D341Med (cell line): ENCODE measurements around the gene CDH23.
"Not testable (repeated sequence)": the region's sequence is repeated elsewhere in the genome, so short reads cannot be mapped to it uniquely, and the experiment has no call there.

Experiments used
- DNase-seq: peaks from one replicate; pipeline ENCODE4 v3.0.0; 2012; ENCODE audit warnings: low spot score

CDH23 gene

DNA sequence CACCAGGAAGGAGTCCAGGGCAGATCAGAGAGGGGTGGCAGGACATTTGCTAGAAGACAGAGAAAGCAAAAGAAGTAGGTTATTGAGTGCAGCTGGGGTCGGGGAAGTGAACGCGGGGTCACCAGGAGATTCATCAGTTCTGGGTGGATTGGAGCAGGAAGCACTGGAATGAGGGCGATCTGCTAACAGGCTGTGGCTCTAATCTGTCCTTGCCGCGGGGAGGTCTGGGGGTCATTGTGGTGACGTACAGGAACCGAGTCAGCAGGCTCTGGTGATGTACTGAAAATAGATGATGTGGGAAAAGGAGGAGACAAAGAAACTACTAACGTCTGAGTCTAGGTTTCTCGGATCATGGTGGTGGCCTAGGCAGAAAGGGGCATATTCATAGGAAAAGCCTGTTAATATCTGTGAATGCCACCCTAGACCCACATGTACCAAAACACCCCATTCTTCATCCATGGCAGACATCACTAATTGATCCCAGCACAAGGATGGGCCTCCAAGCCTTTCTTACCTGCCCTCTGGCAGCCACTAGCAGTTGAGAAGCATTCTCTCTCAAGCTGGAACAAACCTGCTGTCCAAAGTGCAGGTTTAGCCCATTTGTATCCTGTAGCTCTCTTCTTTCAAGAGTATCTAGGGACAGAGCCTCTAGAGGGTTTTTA, 188.3 kb downstream of the CDH23 start:
- no peak for DNase-seq

DNA sequence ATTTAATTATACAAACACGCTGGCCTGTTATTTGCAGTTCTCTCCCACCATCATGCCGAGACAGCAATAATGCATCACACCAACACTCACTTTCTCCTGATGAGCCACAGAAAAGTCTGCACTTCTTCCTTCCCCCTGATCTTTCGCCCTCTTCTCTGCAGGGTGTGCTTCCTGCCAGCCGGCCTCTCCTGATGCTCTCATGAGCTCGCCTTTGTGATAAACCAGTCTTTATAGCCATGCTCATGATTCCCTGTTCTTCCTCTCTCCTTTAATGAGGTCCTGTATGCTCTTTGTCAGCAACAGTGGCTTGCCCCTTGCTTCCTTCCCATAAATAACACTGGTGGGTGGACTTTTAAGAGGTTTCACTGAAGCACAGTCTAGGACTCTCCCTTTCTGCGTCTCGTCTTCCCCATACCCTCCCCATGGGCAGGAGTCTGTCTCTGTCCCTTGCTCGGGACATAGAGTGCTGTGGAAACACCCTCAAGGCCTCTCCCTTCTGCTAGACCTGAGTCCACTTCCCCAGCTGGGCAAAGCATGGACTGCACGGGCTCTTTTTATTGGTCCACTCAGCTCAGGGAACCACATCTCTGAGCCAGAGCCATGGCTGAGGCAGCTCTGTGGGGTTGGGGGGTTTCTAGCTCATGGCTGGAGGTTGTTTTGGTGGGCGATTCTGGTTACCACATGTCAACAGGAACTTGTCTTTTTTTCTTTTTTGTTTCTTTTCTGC, 189.0 kb downstream of the CDH23 start:
- DNase-seq, result no peak

DNA sequence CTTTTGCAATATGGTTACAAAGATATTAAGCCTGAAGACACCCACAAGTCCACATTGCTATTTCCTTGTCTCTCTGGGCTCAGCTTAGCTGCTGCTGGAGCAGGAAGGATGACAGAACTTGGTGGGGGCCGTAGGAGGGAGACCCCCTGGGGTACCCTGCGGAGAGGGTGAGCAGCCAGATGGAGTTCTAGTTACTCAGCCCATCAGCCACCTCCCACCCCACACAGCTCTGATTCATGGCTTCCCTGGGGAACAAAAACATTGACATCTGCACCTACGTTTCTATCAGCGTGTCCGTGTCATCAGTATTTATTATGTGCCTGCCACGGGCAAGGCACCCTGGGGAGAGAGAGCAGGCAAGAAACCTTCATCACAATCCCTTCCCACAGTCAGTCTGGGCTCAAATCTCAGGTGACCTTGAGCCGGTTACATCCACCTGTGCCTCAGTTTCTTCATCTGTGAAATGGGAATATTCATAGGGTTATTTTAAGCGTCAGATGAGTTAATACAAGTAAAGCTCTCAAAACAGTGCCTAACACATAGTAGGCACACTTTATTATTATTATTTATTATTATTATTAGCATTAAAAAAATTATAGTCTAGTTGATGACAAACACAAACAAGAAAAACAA, 191.3 kb downstream of the CDH23 start:
- no peak for DNase-seq

DNA sequence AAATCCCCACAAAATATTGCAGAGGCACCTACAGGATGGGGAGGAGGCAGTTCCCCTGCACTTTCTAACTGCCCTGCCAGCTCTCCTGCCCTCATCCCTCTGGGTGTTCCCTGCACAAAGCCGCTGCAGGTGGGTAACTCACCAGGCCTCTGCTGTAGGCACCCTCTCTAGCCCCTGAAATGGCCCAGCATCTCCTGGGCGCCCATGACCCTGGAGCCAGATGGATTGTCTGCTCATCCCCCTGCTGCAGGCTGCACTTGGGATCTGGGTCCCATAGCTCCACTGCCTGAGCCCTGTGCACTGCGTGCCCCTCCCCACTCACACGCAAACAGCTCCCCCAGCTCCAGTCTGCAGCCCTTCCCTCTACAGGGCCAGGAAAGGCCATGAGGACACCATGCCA, 192.0 kb downstream of the CDH23 start:
- no peak for DNase-seq

DNA sequence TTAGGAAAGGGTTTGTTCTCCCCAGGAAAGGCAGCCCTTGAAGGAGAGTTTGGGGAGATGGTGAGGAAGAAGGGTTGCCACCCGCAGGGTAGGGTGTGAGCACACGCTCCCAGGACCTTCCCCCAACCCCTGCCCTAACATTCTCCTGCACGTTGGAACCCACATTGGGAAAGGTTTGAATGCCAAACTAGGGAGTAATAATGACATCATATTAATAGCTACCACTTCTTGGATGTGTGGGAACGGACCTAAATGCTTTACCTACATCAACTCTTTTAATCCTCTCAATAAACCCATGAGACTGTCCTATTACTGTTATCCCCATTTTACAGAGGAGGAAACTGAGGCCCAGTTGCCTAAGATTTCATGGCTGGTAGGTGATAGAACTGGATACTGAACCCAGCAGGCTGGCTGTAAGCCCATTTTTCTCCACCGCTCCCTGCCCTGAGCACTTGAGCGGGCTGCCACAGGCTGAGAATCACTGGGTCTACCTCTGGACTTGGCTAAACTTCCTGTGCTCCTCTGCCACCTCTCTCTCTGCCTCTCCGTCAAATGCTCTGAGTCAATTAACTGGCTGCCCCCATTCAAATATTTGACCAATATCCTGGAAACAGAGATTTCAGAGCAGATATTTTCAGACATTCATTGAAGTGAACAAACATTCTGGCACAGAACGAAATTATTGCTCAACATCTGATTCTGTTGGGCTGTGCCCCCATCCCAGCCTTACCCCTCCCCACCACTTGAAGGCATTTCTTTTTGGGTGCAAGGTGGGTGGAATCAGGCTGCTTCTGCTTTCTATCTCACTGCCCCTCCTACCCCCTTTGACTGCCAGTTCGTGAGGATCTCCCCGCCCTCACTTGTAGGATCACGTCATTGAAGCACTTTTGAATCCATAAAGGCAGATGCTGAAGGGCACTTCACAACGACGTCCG, 193.2 kb downstream of the CDH23 start:
- no peak for DNase-seq

DNA sequence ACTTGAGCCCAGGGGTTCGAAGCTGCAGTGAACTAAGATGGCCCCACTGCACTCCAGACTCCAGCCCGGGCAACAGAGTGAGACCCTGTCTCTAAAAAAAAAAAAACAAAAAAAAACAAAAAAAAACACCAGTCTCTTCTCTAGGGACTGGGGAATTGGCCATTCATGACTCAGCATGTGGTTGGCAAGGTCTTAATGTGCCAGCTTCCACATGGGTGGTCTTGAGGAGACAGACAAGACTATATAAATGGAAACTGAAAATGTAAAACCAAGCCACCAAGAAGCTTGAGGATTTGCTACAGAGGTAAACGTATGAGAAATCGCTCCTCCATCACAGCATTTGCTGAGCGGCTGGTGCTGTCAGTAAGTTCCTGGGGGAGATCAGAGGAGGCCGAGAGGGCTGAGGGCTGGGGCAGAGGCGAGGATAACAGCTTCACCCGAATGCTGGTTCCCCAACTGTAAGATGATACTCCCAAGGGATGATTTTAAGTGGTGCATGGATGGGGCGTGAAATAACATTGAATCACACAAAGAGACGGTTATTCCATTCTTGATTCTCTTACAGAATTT, 194.1 kb downstream of the CDH23 start:
- no peak for DNase-seq

DNA sequence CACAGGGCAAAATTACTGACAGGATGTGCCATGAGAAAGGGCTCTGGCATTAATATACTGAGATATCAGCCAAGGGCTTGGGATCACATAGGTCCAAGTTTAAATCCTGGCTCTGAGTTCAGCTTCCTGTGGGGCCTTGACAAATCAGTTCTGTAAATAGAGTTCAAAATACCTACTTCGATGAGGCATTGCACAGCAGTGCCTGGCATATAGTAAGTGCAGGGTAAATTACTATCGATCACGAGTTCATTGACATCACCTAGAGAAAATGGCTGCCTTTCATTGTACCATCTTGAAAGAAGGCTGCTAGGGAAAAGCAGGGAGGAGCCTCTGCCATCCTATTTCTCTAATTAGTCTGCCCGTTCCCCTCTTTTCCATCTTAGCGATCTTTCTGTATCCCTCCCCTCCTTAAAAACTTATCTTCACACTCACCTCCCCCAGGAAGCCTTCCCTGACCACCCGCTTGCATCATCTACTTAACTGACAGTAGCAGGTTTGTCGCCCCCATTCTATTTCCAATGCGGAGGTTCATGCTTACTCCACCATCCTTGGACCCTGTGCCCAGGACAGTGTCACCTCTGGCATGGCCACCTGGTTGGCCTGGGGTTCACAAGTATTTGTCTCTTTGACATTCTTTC, 198.3 kb downstream of the CDH23 start:
- no peak for DNase-seq

DNA sequence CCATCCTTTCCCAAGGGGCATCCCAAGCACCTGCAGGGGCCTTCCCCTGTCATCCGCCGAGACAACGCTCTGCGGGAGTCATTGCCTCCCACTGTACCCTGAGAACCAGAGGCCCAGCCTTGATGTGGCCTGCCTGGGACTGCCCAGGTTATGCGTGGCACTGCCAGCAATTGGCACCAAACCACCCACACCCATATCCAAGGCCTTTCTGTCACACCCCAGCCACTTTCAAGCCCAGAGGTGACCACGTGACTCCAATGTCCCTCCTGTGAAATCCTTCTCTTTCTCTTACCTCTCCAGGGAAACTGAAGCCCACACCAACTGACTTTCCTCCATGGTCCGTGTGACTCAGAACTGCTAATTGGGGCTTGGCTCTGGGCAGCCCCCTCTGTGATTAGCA, 198.9 kb downstream of the CDH23 start:
- no peak for DNase-seq

DNA sequence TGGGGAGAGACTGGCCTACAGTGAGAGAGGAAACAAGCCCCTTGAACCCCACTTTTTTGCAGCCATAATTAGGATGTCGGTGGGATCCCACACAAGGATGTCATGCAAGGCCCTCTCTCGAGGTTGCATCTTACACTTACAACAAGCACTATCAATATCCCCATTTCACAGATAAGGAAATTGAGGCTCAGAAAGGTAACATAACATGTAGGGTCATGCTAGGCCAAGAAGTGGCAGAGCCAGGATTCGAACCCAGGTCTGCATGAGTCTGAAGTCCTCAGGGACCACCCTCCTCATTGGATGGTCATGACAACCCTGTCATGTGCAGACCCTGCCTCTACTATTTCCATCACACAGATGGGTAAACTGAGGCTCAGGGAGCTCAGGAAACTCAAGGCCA, 199.4 kb downstream of the CDH23 start:
- DNase-seq, result no peak

DNA sequence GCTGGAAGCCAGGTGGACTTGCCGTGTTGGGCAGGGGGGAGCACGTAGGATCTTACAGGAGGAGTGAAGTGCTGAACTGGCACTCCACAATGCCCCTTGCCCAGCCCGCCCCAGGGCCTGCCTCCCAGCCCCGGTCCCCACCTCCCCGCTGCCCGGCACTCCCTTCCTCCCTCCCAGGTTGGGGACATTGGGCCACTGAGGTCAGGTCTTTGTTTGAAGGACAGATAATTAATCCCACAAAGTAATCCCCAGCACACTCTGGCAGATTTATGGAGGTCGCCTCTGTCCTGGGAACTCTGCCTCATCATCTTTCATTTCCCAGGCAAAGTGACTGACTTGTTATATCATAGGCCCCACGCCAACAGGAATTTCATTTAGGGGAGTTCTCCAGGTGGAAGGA, 200.0 kb downstream of the CDH23 start:
- DNase-seq, result no peak

DNA sequence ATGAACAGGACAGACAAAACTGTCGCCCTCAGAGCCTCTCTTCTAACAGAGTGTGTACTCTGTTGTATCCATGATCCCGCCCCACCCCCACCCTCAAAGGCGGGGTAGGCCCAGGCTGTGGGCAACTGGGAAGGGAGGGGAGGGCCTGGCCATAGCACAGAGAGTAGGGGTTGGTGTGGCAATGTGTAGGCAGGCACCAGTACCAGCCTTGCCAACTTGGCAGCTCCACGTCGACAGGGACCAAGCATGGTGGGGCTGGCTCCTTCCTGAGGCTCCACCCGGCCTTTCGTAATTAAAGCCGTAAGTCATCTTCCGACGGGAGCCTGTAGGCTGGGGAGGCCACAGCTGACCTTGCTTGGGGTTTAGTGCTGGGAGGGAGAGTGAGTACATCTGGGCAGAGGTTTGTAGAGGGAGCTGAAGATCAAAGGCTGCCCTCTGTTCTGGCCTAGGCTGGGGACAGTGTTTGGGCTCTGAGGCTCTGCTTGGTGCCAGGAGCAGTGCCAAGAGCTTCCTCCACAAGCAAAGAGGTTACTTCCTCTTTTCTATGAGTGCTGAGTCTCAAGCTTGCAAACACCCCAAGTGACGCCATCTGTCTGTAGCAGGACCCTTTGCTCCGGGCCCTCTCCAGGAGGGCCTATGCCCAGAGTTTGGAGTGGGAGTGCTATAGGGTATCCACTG, 201.2 kb downstream of the CDH23 start:
- no peak for DNase-seq

DNA sequence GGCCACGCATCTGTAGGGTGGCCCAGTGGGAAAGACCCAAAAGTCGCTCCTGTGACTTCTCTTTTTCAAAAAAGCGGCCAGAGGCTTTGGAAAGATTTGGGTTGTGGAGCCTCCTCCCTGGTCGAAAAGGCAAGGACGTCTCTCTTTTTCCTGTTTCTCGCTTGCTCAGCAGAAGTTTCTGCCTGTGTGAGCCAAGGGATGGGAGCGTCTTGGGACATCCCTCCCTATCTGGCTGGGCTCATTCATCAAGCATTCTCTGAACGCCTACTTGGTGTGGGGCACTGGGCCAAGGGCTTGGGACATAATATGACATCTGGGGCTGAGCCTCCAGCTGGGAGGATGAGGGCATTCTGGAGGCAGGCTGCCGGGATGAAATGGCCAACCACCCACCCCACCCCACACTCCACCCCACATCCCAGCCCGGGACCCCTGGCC, 201.9 kb downstream of the CDH23 start:
- DNase-seq, result no peak

DNA sequence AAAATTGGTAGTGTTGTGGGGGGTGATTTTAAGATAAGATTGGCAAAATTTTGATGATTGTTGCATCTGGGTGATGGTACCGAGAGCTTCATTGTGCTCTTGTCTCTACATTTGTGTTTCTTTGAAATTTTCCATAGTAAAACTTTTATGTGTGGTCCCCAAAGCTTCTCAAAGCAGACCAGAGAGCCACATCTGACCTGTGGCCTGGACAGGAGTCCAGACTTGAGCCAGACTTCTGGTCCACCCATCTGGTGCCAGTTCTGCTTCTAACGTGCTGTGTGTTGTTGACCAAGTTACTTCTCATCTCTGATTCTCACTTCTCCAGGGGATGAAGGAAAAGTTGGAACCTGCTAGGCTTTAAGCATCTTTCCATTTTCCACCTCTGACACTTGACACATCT, 202.8 kb downstream of the CDH23 start:
- DNase-seq, result no peak

DNA sequence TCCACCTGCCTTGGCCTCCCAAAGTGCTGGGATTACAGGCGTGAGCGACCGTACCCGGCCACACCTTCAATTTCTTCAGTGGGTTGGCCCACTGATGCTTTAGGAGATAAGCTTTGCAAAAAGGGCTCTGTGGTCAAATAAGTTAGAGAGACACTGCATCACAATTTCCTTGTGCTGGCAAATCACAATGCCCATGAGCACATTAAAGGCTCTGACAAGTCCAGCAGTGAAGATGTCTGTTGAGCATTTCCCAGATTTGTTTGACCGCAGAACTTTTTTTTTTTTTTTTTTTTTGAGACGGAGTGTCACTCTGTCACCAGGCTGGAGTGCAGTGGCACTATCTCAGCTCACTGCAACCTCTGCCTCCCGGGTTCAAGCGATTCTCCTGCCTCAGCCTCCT, 203.5 kb downstream of the CDH23 start:
- DNase-seq, result not testable (repeated sequence)

DNA sequence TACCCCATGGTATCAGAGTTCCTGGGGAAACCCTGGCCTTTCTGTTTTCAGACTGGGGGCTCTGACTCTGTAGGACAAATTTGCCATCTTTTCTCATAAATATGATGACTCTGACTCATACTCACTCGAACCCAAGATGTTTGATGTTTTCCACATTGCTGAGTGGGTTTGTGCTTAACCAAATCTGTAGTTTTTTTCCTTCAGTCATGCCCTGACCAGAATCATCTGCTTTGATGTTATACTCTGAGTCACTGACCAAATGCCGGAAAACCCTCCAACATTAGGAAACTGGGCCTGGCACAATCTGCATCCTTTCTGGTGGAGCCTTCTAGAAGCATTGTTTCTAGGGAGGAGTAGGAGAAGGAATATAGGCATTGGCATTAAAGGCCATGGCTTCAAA, 204.1 kb downstream of the CDH23 start:
- DNase-seq, result no peak

DNA sequence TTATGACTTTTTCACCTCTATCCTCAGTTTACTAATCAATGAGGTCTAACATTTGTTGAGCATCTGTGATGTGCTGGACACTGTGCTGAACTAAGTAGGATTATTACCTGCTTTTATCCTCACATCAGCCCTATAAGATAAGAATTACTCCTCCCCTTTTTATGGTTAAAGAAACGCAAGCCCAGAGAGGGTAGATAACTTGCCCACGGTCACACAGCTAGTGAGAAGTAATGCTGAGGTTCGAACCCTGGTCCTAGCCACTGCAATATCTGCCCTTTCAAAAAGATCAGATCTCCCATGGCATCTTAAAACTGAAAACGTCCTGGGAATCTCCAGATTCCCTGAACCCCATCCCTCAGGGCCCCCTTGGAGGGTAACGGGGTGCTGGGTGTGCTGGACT, 204.6 kb downstream of the CDH23 start:
- no peak for DNase-seq

DNA sequence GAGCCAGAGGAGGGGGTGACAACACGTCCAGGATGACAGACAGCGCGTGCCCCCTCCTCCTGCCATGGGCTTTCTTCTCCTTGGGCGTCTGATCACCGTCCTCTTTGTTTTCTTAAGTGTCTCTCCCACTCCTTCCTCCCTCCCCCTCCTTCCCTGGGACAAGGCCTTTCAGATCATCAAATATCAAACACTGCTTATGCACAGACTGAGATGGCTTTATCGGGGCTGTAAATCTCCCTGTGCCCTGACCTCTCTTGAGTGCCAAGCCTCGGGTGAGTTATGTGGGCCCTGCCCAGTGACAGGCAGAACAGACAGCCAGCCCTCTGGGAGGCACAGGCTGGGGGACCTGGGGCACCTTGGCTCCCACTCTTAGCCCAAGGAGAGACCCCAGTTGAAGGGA, 206.4 kb downstream of the CDH23 start:
- DNase-seq, result no peak

DNA sequence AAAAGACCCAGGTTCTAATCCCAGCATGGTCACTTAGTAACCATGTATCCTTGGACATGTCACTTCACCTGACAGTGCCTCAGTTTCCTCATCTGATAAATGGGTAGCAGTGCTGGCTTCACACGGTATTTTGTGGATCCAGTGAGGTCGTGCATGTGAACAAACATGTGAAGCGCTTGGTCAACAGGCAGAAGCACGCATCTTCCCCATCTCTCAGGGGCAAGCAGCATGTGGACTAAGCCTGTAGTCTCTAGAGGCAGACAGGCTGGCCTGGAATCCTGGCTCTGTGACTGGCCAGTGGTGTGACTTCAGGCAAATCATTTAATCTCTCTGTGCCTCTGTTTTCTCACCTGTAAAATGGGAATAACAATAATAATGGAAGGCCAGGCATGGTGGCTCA, 207.0 kb downstream of the CDH23 start:
- DNase-seq, result no peak

DNA sequence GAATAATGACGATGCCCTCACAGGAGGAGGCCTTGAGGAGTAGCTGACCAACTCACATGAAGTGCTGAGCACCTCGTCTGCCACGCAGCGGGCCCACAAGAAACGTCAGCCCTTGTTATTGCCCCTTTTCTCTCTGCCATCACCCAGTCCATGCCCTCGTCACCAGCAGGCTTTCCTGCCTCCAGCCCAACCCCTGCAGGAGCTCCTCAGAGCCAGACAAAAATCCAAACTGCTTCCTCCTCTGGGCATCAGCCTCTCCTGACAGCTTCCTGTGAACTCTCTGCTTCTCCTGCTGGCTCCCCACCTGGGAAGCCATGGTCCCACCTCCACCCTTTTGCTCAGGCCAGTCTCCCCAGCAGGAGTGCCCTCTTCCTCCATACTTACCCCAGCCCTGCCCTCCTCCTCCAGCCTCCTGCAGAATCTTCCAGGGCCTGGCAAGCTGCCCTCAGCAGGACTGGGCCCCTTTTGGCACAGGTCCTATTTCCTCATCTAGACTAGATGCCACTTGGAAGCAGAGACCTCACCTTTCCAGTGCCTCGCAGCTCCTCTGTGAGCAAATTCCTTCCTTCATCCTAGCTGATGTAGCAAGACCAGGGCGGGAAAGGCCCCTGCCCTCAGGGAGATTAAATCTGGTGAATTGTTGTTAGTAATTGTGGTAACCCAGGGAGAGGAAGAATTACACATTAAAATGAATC, 207.8 kb downstream of the CDH23 start:
- DNase-seq, result no peak

DNA sequence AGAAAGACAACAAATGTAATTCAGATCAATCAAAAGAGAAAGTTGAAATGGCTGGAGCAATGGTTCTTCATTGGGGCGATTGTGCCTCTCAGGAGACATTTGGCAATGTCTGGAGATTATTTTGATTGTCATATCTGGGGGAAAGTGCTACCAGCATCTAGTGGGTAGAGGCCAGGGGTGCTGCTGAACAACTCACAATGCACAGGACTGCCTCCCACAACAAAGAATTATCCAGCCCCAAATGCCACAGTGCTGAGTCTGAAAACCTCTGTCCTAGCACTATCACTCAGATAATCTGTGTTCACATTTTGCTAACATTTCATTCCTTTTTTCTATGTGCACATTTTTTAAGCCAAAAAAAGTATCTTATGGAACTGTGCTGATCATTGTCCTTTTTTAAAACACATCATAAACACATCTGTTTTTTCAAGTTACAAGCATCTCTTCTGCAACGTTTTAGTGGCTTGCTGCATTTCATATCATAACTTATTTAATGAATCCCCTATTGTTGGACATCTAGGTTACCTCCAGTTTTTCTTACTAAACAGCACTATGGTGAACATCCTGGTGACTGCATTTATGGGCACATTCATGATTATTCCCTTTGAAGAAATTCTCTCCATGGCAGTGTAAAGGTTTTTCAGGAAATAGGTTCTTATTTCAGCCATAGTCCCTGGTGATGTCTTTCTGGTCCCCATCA, 208.7 kb downstream of the CDH23 start:
- no peak for DNase-seq
